ENCODE data around the gene TBCCD1. TPM values are rescaled to one million over a fixed set of nuclear protein-coding genes. Genes with fewer than 3 reads are reported as not detected.
"Not testable (repeated sequence)": the region's sequence is repeated elsewhere in the genome, so short reads cannot be mapped to it uniquely, and the experiment has no call there.

Gene TBCCD1
- total RNA-seq, 1 experiment from 2014 or later: 17.1 TPM

- DNase-seq (ENCODE audit: low read depth, low spot score): no peak
- in situ Hi-C loops (cut with HindIII; ENCODE audit: low pct_unique_long_range_greater_than_20kb, low sequenced_read_pairs): no loop called here
Measured at GRCh38 chr3:186599142-186599784, 32.1 kb upstream of the TBCCD1 start.

DNA sequence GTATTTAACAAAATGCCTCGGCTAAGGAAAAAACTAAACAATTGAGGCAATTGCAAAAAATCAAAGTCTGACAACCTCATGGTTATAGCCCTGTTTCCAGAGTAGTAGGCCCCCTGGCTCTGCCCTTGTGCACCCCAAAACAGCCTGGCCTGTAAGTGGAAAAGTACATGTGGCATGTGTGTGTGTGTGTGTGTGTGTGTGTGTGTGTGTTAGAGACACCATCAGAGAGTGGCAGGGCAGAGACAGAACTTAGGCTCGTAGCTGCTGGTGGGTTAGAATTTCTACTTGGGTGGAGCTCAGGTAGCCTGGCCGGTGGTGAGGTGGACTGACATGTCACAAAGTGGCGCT is 31.6 kb upstream of the TBCCD1 start:
- in situ Hi-C loops (cut with HindIII; ENCODE audit: low pct_unique_long_range_greater_than_20kb, low sequenced_read_pairs): no loop called here
- no peak for DNase-seq (ENCODE audit: low read depth, low spot score)

DNA sequence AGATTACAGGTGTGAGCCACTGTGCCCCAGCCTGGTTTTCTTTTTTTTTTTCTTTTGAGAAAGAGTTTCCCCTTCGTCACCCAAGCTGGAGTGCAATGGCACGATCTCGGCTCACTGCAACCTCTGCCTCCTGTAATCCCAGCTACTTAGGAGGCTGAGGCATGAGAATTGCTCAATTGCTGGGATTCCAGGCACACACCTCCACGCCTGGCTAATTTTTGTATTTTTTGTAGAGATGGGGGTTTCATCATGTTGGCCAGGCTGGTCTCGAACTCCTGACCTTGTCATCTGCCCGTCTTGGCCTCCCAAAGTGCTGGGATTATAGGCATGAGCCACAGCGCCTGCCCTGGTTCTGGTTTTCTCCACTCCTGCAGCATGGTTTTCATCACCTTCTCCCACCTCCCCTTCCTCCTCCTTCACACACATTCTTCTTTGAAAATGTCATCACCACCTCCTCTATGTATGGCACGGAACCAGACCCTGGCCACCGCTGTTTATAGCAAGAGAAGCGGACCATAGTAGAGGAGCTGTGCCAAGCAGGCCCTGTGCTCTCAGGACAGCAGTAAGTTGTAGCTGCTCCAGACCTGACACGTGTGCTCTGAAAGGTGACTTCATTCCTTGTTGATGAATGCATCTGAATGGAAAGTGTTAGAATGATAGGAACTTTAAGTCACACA is 31.1 kb upstream of the TBCCD1 start:
- DNase-seq (ENCODE audit: low read depth, low spot score): no peak
- in situ Hi-C loops (cut with HindIII; ENCODE audit: low pct_unique_long_range_greater_than_20kb, low sequenced_read_pairs): no loop called here

- no peak for DNase-seq (ENCODE audit: low read depth, low spot score)
- in situ Hi-C loops (cut with HindIII; ENCODE audit: low pct_unique_long_range_greater_than_20kb, low sequenced_read_pairs): no loop called here
Measured at GRCh38 chr3:186596568-186597287, 29.6 kb upstream of the TBCCD1 start.

DNA sequence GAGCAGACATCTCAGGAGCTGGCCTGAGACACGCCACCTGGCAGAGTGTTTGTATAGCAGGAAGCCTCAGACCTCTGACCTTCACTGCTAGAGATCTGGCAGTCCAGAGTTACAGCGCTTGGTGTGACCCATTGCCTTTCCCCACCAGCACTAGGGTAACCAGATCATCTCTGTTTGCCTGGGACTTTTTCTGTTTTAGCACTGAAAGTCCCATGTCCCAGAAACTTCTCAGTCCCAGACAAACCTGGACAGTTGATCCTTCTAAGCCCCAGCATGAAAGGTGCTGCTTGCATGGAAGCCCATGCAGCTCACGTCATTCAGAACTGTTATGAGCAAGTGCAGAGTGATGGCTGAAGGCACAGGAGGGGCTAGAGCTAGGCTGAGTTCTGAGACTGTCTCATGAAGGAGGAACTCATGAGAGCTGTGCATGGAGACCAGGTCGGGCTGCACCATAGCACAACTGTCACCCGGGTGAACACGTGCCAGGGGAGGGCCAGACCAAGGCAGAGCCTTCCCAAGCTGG is 27.5 kb upstream of the TBCCD1 start:
- in situ Hi-C loops (cut with HindIII; ENCODE audit: low pct_unique_long_range_greater_than_20kb, low sequenced_read_pairs): no loop called here
- no peak for DNase-seq (ENCODE audit: low read depth, low spot score)

DNA sequence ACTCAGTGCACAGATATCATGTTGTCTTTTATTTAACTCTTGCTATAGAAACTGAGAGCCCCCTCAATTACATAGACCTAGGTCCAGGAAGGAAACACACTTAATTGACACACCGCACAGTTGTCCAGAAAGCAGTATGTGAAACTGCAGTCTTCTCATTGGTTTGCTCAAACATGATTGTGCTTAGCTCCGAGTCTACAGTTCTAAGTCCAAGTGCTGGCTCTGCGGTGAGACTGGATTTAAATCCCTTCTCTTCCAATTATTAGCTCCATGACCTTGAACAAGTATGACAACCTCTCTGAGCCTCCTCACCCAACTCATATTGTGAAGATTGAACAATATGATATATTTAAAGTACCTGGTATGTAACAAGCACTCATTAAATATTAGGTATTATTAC is 26.7 kb upstream of the TBCCD1 start:
- no peak for DNase-seq (ENCODE audit: low read depth, low spot score)
- in situ Hi-C loops (cut with HindIII; ENCODE audit: low pct_unique_long_range_greater_than_20kb, low sequenced_read_pairs): no loop called here

GRCh38 chr3:186592682-186593081 is 25.5 kb upstream of the TBCCD1 start:
- in situ Hi-C loops (cut with HindIII; ENCODE audit: low pct_unique_long_range_greater_than_20kb, low sequenced_read_pairs): no loop called here
- DNase-seq (ENCODE audit: low read depth, low spot score): no peak

DNA sequence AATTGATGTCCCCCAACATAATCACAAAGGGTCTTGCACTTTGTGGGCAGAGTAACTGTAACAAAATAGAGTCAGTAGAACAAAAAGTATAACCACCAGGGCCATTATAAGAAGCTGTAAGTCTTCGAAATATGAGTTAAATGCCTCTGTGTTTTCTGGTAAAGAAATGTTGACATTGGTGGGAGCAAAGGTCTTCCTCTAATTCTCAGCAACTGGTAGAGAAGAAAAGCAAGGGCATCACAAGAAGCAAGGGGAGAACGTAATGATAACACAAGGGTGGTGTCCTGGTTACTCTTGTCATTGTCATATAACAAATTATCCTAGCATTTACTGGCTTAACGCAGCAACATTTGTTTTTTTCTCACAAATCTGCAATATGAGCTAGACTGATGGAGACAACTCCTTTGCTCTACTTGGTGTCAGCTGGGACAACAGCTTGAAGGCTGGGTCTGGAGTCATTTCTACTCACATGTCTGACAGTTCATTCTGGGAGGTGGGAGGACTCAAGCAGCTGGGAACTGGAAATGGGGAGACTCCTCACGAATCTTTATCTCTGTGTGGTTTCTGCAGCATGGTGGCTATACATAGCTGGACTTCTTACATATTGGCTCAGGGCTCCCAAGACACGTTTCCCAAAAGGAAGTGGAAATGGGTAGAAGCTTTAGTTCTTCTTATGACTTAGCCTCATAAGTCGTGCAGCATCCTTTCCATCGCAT is 23.6 kb upstream of the TBCCD1 start:
- in situ Hi-C loops (cut with HindIII; ENCODE audit: low pct_unique_long_range_greater_than_20kb, low sequenced_read_pairs): no loop called here

GRCh38 chr3:186589856-186590579 is 22.9 kb upstream of the TBCCD1 start:
- no peak for DNase-seq (ENCODE audit: low read depth, low spot score)
- in situ Hi-C loops (cut with HindIII; ENCODE audit: low pct_unique_long_range_greater_than_20kb, low sequenced_read_pairs): no loop called here

More for the DNA sequence above, 23.6 kb upstream of the TBCCD1 start:
- no peak for DNase-seq (ENCODE audit: low read depth, low spot score)

DNA sequence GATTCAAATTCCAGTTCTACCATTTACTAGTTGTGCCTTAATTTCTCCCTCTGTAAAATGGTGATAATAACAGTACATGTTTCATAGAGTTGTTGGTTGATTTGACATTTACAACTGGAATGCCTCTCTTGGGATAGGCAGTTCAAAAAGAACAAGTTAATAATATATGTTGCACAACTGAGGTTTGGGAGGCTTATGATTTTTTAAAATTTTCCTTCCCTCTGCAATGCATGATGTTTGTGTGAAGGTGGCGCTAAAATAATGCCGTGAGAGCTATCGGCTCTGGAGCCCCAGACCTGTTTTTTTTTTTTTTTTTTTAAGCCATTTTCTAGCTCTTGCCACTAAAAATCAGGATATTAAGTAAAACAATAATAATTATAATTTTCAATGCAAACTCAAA is 22.0 kb upstream of the TBCCD1 start:
- in situ Hi-C loops (cut with HindIII; ENCODE audit: low pct_unique_long_range_greater_than_20kb, low sequenced_read_pairs): no loop called here
- peak; percentile 64 for DNase-seq (ENCODE audit: low read depth, low spot score)

DNA sequence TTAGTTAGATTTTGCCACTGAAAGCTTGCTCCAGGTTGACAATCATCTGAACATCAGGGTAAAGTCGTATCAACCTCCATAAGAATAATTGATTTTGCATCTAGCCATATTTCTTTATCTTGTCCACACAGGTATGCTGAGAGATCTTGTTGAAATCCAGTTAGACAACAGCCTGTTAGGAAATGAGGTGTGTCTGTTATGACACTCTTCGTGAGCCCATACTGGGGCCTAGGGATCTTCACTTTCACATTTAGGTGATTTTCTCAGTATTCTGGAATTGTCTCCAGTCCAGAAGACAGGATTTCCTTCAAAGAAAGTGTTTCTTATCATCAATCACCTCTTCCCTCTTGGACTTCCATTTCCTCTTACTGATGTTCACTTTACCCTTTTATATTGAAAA is 21.5 kb upstream of the TBCCD1 start:
- in situ Hi-C loops (cut with HindIII; ENCODE audit: low pct_unique_long_range_greater_than_20kb, low sequenced_read_pairs): no loop called here
- DNase-seq (ENCODE audit: low read depth, low spot score): no peak

DNA sequence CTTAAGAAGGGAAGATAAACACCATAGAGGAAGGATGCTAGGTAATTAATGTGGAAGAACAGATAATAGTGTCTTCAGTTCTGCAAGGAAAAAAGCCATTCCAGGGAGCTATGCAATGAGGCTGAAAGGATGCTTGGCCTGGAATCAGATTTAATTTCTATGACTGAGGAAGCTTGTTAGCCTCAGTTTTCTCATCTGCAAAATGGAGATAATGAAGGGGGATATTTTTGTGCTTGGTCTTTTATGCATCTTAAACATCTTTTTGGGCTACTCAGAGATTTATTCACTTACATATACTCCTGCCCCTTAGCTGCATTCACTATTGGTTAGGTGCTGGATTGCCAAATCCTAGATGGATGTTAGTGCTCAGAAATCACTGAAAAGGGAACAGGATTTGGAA is 20.0 kb upstream of the TBCCD1 start:
- no peak for DNase-seq (ENCODE audit: low read depth, low spot score)
- in situ Hi-C loops (cut with HindIII; ENCODE audit: low pct_unique_long_range_greater_than_20kb, low sequenced_read_pairs): no loop called here

- DNase-seq (ENCODE audit: low read depth, low spot score); in situ Hi-C loops (cut with HindIII; ENCODE audit: low pct_unique_long_range_greater_than_20kb, low sequenced_read_pairs): not testable (repeated sequence)
Measured at GRCh38 chr3:186586245-186586644, 19.1 kb upstream of the TBCCD1 start.

- in situ Hi-C loops (cut with HindIII; ENCODE audit: low pct_unique_long_range_greater_than_20kb, low sequenced_read_pairs): no loop called here
Measured at GRCh38 chr3:186583831-186584230, 16.7 kb upstream of the TBCCD1 start.

GRCh38 chr3:186582541-186582940 is 15.4 kb upstream of the TBCCD1 start:
- no peak for DNase-seq (ENCODE audit: low read depth, low spot score)
- in situ Hi-C loops (cut with HindIII; ENCODE audit: low pct_unique_long_range_greater_than_20kb, low sequenced_read_pairs): no loop called here

More at GRCh38 chr3:186583831-186584230, 16.7 kb upstream of the TBCCD1 start:
- no peak for DNase-seq (ENCODE audit: low read depth, low spot score)

- no peak for DNase-seq (ENCODE audit: low read depth, low spot score)
- in situ Hi-C loops (cut with HindIII; ENCODE audit: low pct_unique_long_range_greater_than_20kb, low sequenced_read_pairs): no loop called here
Measured at GRCh38 chr3:186580785-186581184, 13.6 kb upstream of the TBCCD1 start.

DNA sequence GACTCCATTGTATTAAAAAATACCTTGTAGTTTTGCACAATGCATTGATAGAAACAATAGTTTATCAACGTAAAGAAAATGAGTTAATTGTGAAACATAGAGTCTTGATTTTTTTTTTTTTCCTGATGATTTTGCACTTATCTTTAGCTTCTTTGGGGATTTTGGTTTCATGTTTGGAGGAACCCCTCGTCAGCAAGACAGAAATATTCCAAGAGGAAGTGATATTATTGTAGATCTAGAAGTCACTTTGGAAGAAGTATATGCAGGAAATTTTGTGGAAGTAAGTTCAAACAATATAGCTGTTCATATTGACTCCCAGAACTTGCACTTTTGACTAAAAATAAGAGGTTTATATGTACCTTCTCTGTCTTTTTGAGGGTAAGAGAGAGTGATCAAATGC is 10.4 kb upstream of the TBCCD1 start:
- DNase-seq (ENCODE audit: low read depth, low spot score): no peak
- in situ Hi-C loops (cut with HindIII; ENCODE audit: low pct_unique_long_range_greater_than_20kb, low sequenced_read_pairs): no loop called here

- DNase-seq (ENCODE audit: low read depth, low spot score): no peak
- in situ Hi-C loops (cut with HindIII; ENCODE audit: low pct_unique_long_range_greater_than_20kb, low sequenced_read_pairs): no loop called here
Measured at GRCh38 chr3:186571644-186572013, 4.5 kb upstream of the TBCCD1 start.

Measured in SK-MEL-5 (cell line).